GM12873 (cell line): Measurements from ENCODE around the gene TPD52L3.

ENCODE experiments used
- CTCF ChIP-seq: IDR thresholded peaks from 2 replicates; pipeline ENCODE4 v1.5.1; 2012; ENCODE audit warnings: low read depth, mild to moderate bottlenecking, moderate library complexity, low read length, control low read depth; ENCODE audit not compliant: insufficient read depth; ENCODE audit errors: missing control alignments

The TPD52L3 gene

DNA sequence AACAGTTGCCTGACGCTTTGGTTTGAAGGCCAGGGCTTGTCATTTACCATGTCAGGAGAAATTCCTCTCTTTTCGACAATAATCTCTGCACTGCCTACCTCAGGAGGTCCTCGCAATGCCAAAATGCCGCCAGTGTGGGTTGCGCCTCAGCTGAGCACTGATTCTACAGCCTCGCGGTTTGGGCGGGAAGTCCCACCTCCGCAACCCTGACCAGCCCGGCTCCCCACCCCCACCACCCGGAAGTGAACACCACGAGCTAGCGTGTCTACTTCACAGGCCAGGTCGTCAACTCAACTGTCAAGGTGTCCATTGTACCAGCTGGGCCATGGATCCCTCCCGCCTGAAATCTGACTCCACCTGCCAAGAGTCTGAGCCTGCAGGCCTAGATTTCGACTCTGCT lies at the start of gene TPD52L3:
Gene TPD52L3, plus strand, starts transcription at position 273 of the 400 bp plus-strand sequence. CDS start 221 bp downstream, outside the sequence.
- TF ChIP-seq CTCF: no peak

- TF ChIP-seq CTCF: no peak
Observed at GRCh38 chr9:6301858-6302257, 26.3 kb upstream of the TPD52L3 start.

DNA sequence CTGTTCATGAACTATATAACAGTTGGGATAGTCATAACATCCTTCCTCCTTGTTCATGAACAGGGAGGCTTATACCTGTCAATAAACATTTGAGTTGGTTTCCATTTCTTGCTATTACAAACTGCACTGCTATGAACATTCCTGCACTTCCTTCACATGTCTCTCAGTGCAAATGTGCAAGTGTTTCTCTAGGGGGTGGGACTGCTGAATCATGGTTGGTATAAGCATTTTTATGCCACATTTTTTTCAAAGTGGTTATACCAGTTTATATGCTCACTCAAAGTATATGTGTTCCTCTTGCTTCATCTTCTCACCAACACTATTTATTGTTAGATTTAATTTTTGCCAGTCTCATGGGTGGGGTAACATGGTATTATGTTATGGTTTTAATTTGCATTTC lies 25.8 kb upstream of the TPD52L3 start:
- no peak for TF ChIP-seq CTCF

GRCh38 chr9:6304232-6304631 lies 23.9 kb upstream of the TPD52L3 start:
- no peak for TF ChIP-seq CTCF

- TF ChIP-seq CTCF: peak; percentile 45
Observed at GRCh38 chr9:6305954-6306563, 22.1 kb upstream of the TPD52L3 start.

DNA sequence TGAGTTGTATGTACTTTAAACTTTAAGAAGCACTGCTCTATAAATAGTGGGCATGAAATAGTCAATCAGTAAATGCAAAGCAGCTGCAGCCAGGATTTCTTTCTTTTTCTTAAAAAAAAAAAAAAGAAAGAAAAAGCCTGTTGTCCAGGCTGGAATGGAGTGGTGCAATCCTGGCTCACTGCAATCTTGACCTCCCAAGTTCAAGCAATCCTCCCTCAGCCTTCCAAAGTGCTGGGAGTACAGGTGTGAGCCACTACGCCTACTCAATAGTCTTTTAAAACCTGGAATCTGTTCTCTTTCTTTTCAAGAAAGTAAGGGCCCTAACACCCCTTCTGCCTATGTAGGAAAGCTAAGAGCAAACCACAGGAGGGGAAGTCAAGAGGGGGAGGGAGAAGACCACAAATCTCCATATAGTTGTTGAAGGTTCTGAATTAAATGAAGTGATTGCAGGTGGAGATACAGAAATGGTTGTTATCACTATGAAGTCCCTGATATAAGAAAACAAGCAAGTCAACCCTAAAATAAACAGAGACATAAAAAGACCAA lies 20.6 kb upstream of the TPD52L3 start:
- no peak for TF ChIP-seq CTCF

DNA sequence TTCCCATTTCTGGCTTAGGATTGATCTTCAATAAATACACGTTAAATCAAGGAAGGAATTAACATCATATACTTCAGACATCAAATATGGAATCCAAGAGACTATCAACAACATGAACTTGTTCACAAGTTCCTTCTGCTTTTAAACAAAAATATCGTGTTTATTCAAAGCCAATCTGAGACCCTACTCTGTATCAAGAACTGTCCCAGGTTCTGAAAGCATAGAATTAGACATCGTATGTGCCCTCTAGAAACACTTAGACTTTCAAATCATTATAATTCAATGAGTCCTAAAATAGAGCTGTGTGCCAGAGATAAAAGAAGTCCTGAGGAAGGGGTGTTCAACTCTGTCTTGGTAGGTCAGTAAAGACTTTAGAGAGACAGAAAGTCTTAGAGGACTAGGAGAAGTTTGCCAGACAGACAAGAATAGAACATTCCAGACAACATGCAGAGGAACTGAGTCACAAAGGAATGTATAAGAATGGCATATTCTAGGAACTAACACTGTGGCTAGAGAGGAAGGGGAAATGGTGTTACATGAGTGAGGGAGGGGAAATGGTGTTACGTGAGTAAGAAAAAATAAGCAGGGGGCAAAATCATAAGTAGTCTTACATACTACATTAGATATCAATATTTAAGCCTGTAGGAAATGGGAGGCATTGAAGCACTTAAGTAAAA lies 2.9 kb downstream of the TPD52L3 start:
- no peak for TF ChIP-seq CTCF
